Natural killer cell (primary cell): Measurements from ENCODE around the gene LDHAL6B. TPM values are rescaled to one million over a fixed set of nuclear protein-coding genes. Genes with fewer than 3 reads are reported as not detected.
"Not testable (repeated sequence)": the region's sequence is repeated elsewhere in the genome, so short reads cannot be mapped to it uniquely, and the experiment has no call there.

Experiments
- ATAC-seq, 3 donors: fragments of 150-1000 bp in 2 of 3; fragments of 200-7000 bp in 1 of 3; cut with Tn5 transposase; 1 replicate in 1 of 3; 2 replicates in 2 of 3; pipeline ENCODE4 v1.10.0; 2021; ENCODE audit warnings: mild to moderate bottlenecking in 2 of 3, moderate library complexity in 2 of 3
- DNase-seq, 2 donors: peaks; one replicate each; pipeline versions ENCODE4 v3.0.0 to v3.0.0-alpha.2; 2013 to 2021; ENCODE audit warnings: mixed read lengths in 1 of 2
- H3K27ac ChIP-seq: one replicate; pipeline ENCODE4 v1.5.1; 2013; ENCODE audit warnings: mild to moderate bottlenecking, low read length
- H3K27me3 ChIP-seq: one replicate; pipeline ENCODE4 v1.6.1; 2013; ENCODE audit warnings: low read length; ENCODE audit not compliant: control insufficient read depth, insufficient read depth
- H3K36me3 ChIP-seq: one replicate; pipeline ENCODE4 v1.6.1; 2013; ENCODE audit warnings: low read length; ENCODE audit not compliant: control insufficient read depth, insufficient read depth
- H3K4me1 ChIP-seq: one replicate; pipeline ENCODE4 v1.6.1; 2013; ENCODE audit warnings: low read length; ENCODE audit not compliant: control insufficient read depth, insufficient read depth
- H3K4me3 ChIP-seq: one replicate; pipeline ENCODE4 v1.5.1; 2013; ENCODE audit warnings: low read length
- H3K9me3 ChIP-seq: one replicate; pipeline ENCODE4 v1.6.1; 2013; ENCODE audit warnings: low read length; ENCODE audit not compliant: control insufficient read depth, insufficient read depth
- H3K27ac Mint-ChIP-seq, 2 donors: one replicate each; pipeline ENCODE4 v1.8.0; 2022; ENCODE audit warnings: mild to moderate bottlenecking in 2 of 2, mixed read lengths in 2 of 2, moderate library complexity in 1 of 2
- H3K27me3 Mint-ChIP-seq, 2 donors: one replicate each; pipeline ENCODE4 v1.8.0; 2022; ENCODE audit warnings: low read depth in 2 of 2, mixed read lengths in 2 of 2
- H3K36me3 Mint-ChIP-seq: one replicate; pipeline ENCODE4 v1.8.0; 2022; ENCODE audit warnings: mixed read lengths
- H3K4me1 Mint-ChIP-seq, 2 donors: one replicate each; pipeline ENCODE4 v1.8.0; 2022; ENCODE audit warnings: mixed read lengths in 2 of 2
- H3K4me3 Mint-ChIP-seq: one replicate; pipeline ENCODE4 v1.8.0; 2022; ENCODE audit warnings: mild to moderate bottlenecking, moderate library complexity, mixed read lengths
- H3K9me3 Mint-ChIP-seq, 2 donors: one replicate each; pipeline ENCODE4 v1.8.0; 2022; ENCODE audit warnings: mixed read lengths in 2 of 2
- CTCF ChIP-seq: fragments of 200-600 bp; IDR thresholded peaks from one replicate; pipeline ENCODE4 v1.8.0; 2022; ENCODE audit warnings: antibody characterized with exemption
- WGBS: methylation state at CpG from one replicate; pipeline ENCODE4 v1.1.7; 2013; ENCODE audit warnings: missing lambda C conversion rate; ENCODE audit not compliant: insufficient coverage; 5-methylcytosine and 5-hydroxymethylcytosine counted together
- intact Hi-C: fragments of 100-400 bp; cut with micrococcal nuclease; formaldehyde crosslinking; loops from one replicate; pipeline ENCODE4 v1.14.2; 2022
- total RNA-seq, 4 donors: library from RNA; stranded (reverse); fragments of 120-200 nt in 1 of 4; gene quantifications; one replicate each; pipeline versions ENCODE4 v1.2.3 to v1.2.4, GENCODE V29; 2013 to 2022

LDHAL6B gene
- total RNA-seq, 3 donors from 2014 or later (not counting 1 experiment from before 2014, with no cell fraction given): not detected

DNA sequence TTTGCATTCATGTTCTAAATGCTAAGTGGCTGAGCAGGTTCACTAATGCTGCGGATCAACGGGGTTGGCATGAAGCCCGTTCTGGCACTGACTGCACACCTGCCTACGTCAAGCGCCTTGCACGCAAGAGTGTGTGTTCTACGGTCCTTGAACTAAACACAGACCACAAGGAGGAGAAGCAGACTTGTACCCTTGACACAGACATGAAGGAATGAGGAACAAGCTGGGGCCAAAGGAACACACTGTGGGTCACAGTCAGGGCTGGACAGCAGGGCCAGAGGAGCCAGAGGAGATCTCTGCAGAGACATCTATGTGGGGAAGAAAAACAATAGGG lies 48.0 kb upstream of the LDHAL6B start:
- Histone ChIP-seq H3K27me3 (no peaks in the 10 kb centered on the region), H3K4me3 (no peak overlapping the region), H3K36me3 (no peaks in the 10 kb centered on the region), H3K27ac (no peak overlapping the region), H3K9me3 (no peaks in the 10 kb centered on the region), H3K4me1 (no peaks in the 10 kb centered on the region)
- no peaks in the 10 kb centered on the region for H3K4me1 Mint-ChIP-seq
- ATAC-seq: no peak
- H3K27ac Mint-ChIP-seq: no peak overlapping the region
- H3K27me3 Mint-ChIP-seq: no peaks in the 10 kb centered on the region
- intact Hi-C loops: no loop called here
- H3K36me3 Mint-ChIP-seq: no peaks in the 10 kb centered on the region
- no peak for TF ChIP-seq CTCF
- no peak overlapping the region for H3K4me3 Mint-ChIP-seq
- no peaks in the 10 kb centered on the region for H3K9me3 Mint-ChIP-seq
- 97% methylated on average over 7 of the region's 7 CpGs for WGBS
- DNase-seq: no peak

GRCh38 chr15:59159210-59159609 lies 47.4 kb upstream of the LDHAL6B start:
- Histone ChIP-seq H3K36me3 (no peaks in the 10 kb centered on the region), H3K27ac (no peak overlapping the region), H3K4me1 (no peaks in the 10 kb centered on the region), H3K9me3 (no peaks in the 10 kb centered on the region), H3K4me3 (no peak overlapping the region), H3K27me3 (no peaks in the 10 kb centered on the region)
- H3K27me3 Mint-ChIP-seq: no peaks in the 10 kb centered on the region
- H3K9me3 Mint-ChIP-seq: no peaks in the 10 kb centered on the region
- DNase-seq (no peak), ATAC-seq (no peak)
- H3K27ac Mint-ChIP-seq: no peak overlapping the region
- H3K4me3 Mint-ChIP-seq: no peak overlapping the region
- H3K4me1 Mint-ChIP-seq: no peaks in the 10 kb centered on the region
- intact Hi-C loops: no loop called here
- no peaks in the 10 kb centered on the region for H3K36me3 Mint-ChIP-seq
- WGBS: 91% methylated on average over 9 of the region's 9 CpGs
- no peak for TF ChIP-seq CTCF

DNA sequence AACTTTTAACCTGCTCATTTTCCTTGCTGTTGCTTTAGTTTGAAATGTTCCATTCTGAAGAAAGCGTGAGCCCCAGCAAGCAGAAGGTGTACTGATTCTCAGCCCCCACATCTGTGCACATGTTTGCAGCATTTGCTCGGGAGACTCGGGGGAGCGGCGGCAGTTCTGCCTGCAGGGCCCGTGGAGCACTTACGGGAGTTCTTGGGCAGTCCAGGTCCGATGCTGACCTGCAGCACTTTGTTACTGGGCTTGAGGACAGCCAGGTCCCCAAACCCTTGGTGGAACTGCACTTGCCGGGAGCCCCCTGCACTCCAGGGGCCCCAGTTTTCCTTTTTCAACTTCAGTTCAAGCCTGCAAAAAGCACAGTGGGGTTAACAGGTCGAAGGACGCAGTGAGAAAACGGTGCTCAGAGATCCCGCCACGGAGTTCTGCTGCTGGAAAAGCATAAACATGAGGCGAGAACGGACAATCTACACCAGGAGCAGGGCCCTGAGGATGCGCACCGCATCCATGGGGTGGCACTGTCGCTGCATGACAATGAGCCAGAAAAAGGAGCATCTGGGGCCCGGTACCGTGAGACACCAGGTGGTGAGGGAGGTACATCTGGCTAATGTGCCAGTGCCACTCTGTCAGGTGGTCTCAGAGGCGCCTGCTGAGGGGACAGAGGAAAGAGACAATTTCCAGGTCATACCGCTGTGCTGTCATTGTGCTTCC lies 45.6 kb upstream of the LDHAL6B start:
- Mint-ChIP-seq H3K4me3 (no peak overlapping the region), H3K27me3 (no peaks in the 10 kb centered on the region), H3K27ac (no peak overlapping the region), H3K4me1 (no peaks in the 10 kb centered on the region), H3K36me3 (no peaks in the 10 kb centered on the region), H3K9me3 (no peaks in the 10 kb centered on the region)
- peak in 1 of 2 donors; percentile 38 for DNase-seq
- intact Hi-C loops: loop anchor here (5.0 kb wide), 1 partner anchor 331 kb away; no protein-coding TSS in a partner anchor
- Histone ChIP-seq H3K4me1 (no peaks in the 10 kb centered on the region), H3K36me3 (no peaks in the 10 kb centered on the region), H3K27ac (no peak overlapping the region), H3K9me3 (no peaks in the 10 kb centered on the region), H3K4me3 (no peak overlapping the region), H3K27me3 (no peaks in the 10 kb centered on the region)
- peak in 1 of 3 donors; percentile 47 for ATAC-seq
- WGBS: 93% methylated on average over 23 of the region's 23 CpGs
- peak; percentile 24 for TF ChIP-seq CTCF

DNA sequence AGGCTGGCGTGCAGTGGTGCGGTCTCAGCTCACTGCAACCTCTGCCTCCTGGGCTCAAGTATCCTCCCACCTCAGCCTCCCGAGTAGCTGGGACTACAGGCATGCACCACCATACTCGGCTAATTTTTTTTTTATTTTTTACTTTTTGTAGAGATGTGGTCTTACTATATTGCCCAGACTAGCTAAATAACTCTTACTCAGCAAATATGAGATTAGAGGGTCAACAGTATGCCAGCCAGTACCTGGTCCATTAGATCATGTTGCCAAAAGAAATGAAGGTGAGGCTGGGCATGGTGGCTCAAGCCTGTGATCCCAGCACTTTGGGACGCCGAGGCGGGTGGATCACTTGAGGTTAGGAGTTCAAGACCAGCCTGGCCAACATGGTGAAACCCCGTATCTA lies 44.6 kb upstream of the LDHAL6B start:
- 100% methylated on average over 6 of the region's 8 CpGs for WGBS
- not testable (repeated sequence) for H3K4me3 ChIP-seq, ATAC-seq, H3K36me3 ChIP-seq, H3K27ac Mint-ChIP-seq, H3K27me3 Mint-ChIP-seq, H3K36me3 Mint-ChIP-seq, H3K27ac ChIP-seq, H3K9me3 Mint-ChIP-seq, H3K27me3 ChIP-seq, DNase-seq, H3K9me3 ChIP-seq, H3K4me1 ChIP-seq, H3K4me1 Mint-ChIP-seq, H3K4me3 Mint-ChIP-seq
- intact Hi-C loops: loop anchor here (5.0 kb wide), 1 partner anchor 330 kb away; no protein-coding TSS in a partner anchor
